GM19351 (cell line): ENCODE measurements around the gene C1orf21.

Source experiments
- ATAC-seq: cut with Tn5 transposase; IDR thresholded peaks from one replicate; pipeline ENCODE4 v1.9.1; 2021; ENCODE audit warnings: mild to moderate bottlenecking, moderate library complexity; ENCODE audit not compliant: unreplicated experiment

C1orf21 gene

DNA sequence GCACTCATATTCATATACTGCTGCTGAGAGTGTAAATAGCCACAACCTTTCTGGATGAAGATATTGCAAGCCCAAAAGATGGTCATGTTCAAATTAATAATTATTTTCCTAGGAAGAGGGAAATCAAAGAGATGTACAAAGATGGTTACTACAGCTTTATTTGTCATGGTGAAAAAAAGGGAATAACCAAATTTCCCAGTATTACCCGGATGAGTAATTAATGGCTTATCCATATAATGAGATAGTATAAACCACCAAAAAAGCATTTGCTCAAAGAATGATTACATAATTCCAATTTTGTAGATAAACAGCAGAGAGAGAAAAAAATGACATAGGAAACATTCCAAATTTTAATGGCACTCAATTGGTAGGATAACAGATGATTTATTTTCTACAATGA is 165.6 kb downstream of the C1orf21 start:
- no peak for ATAC-seq

DNA sequence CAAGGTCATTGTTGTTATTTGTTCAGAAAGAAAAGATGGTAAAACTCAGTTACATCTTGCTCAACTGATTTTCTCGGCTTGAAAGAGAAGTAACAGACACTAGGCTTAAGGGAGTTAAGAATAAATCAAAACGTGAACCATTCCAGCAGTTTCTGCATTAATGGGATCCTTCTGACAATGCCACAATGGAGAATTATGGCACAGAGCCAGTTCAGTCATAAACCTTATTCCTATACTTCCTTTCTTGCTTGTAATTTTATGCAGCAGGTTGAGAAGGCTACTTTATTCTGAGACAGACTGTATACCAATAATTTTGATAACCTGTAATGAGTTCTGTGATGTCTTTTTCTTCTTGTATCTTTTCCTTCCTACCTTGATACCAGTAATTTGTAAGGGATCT is 167.0 kb downstream of the C1orf21 start:
- ATAC-seq = no peak

- no peak for ATAC-seq
Measured at GRCh38 chr1:184555665-184556641, 169.1 kb downstream of the C1orf21 start.

DNA sequence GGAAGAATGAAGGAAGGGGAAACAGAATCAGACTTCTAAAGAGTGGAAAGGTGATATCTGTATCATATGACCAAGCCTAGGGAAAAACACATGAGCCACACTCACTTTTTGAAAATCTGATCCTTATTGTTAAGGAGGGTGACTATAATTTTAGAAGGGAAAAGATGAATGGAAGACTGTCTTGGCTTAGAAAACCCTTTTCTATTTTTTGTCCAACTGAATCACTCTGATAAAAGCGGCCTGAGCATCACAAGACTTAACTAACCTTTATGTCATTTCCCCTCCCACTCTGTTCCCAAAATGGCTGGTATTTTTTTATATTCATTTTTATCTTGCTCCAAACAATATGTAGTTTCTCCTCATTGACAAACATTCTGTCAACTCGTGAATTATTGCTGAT is 169.8 kb downstream of the C1orf21 start:
- ATAC-seq = no peak

DNA sequence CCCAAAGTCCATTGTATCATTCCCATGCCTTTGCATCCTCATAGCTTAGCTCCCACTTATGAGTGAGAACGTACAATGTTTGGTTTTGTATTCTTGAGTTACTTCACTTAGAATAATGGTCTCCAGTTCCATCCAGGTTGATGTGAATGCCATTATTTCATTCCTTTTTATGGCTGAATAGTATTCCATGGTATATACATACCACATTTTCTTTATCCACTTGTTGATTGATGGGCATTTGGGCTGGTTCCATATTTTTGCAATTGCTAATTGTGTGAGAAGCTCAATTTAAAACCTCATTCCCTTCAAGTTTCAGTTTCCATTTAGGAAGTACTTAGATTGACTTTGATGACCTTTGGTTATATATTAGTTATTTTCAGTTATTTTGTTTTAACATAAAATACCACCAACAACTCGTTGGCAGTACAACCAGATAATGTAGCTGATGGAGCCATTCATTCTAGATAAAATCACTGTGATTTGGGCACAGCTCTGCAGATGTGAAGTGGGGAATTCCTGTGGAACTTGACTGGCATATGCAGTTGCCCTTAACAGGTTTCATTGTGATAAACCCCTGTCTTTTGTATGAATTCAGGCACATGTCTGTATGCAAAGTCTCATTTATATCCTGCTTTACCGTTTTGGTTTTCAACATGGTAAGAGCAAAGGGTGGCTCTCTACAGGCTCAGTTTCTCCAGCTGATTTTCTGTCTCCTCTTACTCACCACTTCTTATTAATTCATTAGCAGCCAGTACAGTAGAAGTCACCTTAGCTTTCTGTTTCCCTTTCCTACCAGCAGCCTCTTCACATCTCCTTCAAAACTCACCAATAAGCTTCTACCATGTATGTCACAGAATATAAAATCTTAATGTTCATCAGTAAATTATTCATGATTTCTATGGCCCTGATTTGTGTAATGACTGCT is 170.9 kb downstream of the C1orf21 start:
- ATAC-seq = no peak

- ATAC-seq = no peak
Measured at GRCh38 chr1:184558691-184559090, 171.9 kb downstream of the C1orf21 start.

DNA sequence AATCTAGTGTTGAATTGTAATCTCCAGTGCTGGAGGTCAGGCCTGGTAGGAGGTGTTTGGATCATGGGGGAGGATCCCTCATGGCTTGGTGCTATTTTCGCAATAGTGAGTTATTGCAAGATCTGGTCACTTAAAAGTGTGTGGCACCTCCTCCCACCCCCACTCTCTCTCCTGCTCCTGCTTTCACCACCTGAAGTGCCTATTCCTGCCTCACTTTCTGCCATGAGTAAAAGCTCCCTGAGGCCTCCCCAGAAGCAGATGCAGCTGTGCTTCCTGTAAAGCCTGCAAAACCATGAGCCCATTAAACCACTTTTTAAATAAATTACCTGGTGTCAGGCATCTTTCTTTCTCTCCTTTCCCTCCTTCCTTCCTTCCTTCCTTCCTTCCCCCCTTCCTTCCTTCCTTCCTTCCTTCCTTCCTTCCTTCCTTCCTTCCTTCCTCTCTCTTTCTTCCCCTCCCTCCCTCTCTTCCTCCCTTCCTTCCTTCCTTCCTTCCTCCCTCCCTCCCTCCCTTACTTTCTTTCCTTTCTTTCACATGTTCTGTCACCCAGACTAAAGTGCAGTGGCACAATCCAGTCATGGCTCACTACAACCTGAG is 172.4 kb downstream of the C1orf21 start:
- ATAC-seq = no peak

DNA sequence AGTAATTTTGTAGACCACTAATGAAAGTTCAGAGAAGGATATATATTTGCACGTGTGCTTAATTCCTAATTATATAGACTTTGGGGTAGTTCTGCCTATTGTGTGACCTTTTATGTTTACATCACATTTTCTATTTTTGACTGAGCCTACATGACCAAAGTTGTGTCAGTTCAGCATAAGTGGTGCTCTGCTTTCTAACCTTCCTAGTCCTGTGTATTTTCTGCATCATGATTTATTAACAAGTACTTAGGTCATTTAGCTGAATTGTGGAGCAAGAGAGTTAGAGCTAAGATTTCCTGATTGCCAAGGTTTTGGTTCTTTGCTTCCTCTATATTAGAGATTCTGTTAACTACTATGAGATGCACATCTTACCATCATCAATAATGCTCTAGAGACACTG is 176.0 kb downstream of the C1orf21 start:
- ATAC-seq = no peak

DNA sequence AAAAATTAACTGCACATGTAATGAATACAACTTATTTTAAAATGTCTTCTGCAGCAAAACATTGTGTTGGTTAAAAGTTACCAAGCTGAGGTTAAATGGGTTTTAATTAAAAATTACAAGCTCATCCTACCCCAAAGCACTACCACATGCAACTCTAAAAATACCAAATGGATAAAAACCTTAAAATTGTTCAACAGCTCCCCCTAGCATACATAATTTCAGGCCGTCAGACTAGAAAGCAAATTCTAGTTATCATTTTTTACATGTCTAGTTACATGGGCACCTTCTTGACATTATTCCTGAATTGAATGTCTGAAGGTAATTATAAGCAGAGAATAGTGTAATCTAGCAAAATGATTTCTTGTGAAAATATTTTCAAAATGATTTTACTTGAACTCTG is 176.5 kb downstream of the C1orf21 start:
- ATAC-seq = no peak

DNA sequence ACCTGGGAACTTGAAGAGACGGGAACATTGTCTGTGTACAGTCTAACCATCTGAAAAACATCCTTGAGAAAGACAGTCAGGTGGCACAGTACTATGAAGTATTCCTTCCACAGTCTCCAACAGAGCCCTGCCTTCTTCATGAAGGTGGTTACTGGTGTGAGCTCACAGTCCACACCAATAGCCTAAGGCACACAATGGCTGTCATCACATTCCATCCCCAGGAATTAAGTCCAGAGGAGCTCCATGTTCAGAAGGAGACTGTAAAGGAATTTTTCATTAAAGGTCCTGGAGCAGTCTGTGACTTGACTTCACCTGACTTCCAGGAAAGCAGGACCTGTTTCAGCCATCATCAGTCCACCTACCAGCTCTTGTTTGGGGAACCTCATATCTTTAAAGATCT is 180.2 kb downstream of the C1orf21 start:
- no peak for ATAC-seq

- ATAC-seq = no peak
Measured at GRCh38 chr1:184567637-184568036, 180.8 kb downstream of the C1orf21 start.

DNA sequence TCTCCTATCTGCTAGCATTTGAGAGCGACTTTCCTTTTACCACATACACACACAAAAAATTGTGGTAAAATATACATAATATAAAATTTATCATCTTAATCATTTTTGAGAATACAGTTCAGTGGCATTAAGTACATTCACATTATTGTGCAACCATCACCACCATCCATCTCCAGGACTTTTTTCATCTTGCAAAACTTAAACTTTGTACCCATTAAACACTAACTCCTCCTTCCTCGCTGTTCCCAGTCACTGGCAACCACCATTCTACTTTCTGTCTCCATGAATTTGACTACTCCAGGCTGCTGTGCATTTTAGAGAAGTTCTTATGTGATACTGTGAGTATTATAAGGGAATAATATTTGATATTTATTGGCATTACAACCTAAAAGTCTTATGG is 181.3 kb downstream of the C1orf21 start:
- no peak for ATAC-seq

DNA sequence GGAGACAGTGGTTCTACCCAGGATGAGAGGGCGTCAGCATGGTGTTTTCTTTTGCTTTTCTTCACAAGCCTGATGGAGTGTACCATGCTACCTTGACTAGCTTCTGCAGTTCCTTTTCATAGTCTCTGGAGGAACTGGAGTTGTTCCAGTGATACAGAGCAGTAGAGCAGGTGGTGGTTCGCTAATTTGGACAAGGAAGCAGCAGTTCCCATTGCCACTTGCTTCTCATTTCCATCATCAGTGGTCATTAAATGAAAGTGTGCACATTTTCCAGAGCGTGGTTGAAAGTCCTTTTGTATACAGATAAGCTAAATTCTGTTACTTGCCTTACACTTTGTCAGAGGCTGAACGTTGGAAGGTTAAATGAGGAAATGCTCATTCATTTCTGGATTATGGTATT is 182.3 kb downstream of the C1orf21 start:
- ATAC-seq = no peak

GRCh38 chr1:184574588-184574987 is 187.8 kb downstream of the C1orf21 start:
- ATAC-seq = no peak

- no peak for ATAC-seq
Measured at GRCh38 chr1:184576822-184577221, 190.0 kb downstream of the C1orf21 start.

DNA sequence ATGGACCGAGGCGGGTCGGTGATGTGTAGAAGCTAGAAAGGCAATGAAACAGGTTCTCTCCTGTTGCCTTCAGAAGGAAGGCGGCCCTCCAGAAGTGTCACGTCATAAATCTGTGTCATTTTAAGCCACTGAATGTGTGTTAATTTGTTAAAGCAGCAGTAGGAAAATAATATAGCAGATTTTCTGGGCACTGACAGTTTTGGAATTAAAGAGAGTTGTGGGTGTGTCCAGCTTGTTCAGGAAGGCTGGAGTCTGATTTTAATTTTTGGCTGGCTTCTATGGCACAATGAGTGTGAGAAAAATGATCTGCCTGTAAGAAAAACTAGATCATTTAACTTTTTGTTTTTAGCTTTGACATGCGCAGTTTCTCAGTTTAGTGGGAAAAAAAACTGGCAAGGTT is 190.5 kb downstream of the C1orf21 start:
- ATAC-seq = no peak

- no peak for ATAC-seq
Measured at GRCh38 chr1:184582411-184582810, 195.6 kb downstream of the C1orf21 start.

GRCh38 chr1:184583849-184584248 is 197.0 kb downstream of the C1orf21 start:
- ATAC-seq = no peak

GRCh38 chr1:184588701-184589100 is 201.9 kb downstream of the C1orf21 start:
- no peak for ATAC-seq

- ATAC-seq = no peak
Measured at GRCh38 chr1:184590163-184590750, 203.4 kb downstream of the C1orf21 start.

DNA sequence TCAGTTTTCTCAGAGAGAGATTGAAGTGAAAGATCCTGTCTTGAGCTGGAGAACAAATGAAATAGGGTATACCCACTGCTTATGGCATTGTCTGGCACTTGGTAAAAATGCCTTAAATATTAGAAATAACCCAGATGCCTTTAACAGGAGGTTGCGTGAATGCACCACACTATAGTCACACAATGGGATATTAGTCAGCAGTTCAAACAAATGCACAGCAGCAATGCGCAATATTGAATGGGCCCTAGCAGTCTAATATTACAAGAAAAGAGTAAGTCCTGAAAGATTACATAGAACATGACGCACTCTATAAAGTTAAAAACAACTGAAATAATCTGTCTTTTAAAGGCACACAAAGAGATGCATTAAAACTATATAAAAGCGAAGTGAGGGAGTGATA is 206.8 kb downstream of the C1orf21 start:
- no peak for ATAC-seq
